ENCODE measurements around the gene RNF166. TPM values are rescaled to one million over a fixed set of nuclear protein-coding genes. Genes with fewer than 3 reads are reported as not detected.
A peak's percentile ranks its signal among the peaks of the same experiment; 100 is the strongest.

Gene RNF166
- polyA plus RNA-seq, 1 experiment = 6.8 TPM

- Histone ChIP-seq H3K9me3 (ENCODE audit: control insufficient read depth, insufficient read depth, low read length) (no peaks in the 10 kb centered on the region; the same call in 1 of the 2 replicates), H3K27me3 (ENCODE audit: control insufficient read depth, insufficient read depth, low read length) (peaks cover 31% of the 10 kb centered on the region), H3K27ac (ENCODE audit: low read depth, low read length) (no peak overlapping the region), H3K4me3 (ENCODE audit: low read depth, low read length) (no peak overlapping the region)
- TF ChIP-seq, protein P1, sequence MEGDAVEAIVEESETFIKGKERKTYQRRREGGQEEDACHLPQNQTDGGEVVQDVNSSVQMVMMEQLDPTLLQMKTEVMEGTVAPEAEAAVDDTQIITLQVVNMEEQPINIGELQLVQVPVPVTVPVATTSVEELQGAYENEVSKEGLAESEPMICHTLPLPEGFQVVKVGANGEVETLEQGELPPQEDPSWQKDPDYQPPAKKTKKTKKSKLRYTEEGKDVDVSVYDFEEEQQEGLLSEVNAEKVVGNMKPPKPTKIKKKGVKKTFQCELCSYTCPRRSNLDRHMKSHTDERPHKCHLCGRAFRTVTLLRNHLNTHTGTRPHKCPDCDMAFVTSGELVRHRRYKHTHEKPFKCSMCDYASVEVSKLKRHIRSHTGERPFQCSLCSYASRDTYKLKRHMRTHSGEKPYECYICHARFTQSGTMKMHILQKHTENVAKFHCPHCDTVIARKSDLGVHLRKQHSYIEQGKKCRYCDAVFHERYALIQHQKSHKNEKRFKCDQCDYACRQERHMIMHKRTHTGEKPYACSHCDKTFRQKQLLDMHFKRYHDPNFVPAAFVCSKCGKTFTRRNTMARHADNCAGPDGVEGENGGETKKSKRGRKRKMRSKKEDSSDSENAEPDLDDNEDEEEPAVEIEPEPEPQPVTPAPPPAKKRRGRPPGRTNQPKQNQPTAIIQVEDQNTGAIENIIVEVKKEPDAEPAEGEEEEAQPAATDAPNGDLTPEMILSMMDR (IDR thresholded peaks at IDR 0.05; ENCODE audit: low read depth, low read length) = no peak
- ChIA-PET POLR2A (interaction anchor here (0.6 kb wide), 1 partner anchor 27 kb away, joined by 3 read pairs; no protein-coding TSS in a partner anchor), CTCF (no interaction called here)
- no peak for DNase-seq (ENCODE audit: low read depth, low spot score)
Observed at GRCh38 chr16:88688013-88688778, 18.0 kb downstream of the RNF166 start.

DNA sequence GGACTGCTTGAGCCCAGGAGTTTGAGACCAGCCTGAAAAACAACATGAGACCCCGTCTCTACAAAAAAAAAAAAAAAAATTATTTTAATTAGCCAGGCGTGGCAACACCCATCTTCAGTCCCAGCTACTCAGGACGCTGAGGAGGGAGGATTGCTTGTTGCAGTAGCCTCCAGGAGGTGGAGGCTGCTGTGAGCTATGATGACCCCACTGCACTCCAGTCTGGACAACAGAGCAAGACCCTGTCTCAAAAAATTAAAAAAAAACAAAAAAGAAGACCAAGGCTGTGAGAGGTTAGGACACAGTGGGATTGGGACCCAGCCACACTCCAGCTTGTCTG is 18.6 kb downstream of the RNF166 start:
- no peak overlapping the region for H3K4me3 ChIP-seq (ENCODE audit: low read depth, low read length)
- TF ChIP-seq, protein P1 (IDR thresholded peaks at IDR 0.05; ENCODE audit: low read depth, low read length) = no peak
- H3K27me3 ChIP-seq (ENCODE audit: control insufficient read depth, insufficient read depth, low read length) = peaks cover 31% of the 10 kb centered on the region
- H3K9me3 ChIP-seq (ENCODE audit: control insufficient read depth, insufficient read depth, low read length) = no peaks in the 10 kb centered on the region; the same call in 1 of the 2 replicates
- ChIA-PET CTCF (no interaction called here), POLR2A (interaction anchor here (0.6 kb wide), 1 partner anchor 28 kb away, joined by 3 read pairs; no protein-coding TSS in a partner anchor)
- H3K27ac ChIP-seq (ENCODE audit: low read depth, low read length) = no peak overlapping the region
- DNase-seq (ENCODE audit: low read depth, low spot score) = no peak

DNA sequence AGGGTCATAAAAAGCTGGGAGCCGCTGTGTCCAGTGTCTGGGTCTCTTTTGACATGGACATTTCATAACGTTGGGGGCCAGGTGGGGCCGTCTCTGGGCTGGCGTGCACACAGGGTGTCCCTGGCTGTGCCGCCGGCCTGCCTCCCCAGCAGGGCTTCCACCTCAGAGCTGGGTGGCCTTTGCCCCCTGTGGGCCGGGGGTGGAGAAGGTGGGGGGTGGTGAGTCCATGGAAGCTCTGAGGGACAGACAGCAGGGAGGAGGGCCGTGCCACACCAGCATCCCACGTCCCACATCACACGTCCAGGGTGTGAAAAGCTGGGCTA is 19.0 kb downstream of the RNF166 start:
- TF ChIP-seq, protein P1 (IDR thresholded peaks at IDR 0.05; ENCODE audit: low read depth, low read length) = no peak
- POLR2A ChIA-PET = interaction anchor here (0.5 to 1.1 kb wide), 2 partner anchors 18 to 78 kb away, joined by 4 read pairs; no protein-coding TSS in a partner anchor
- CTCF ChIA-PET = no interaction called here

GRCh38 chr16:88686439-88687253 is 19.6 kb downstream of the RNF166 start, which contains the start of gene SNAI3:
SNAI3 (minus strand) TSS chr16:88686507; CDS start chr16:88686406, 101 bp downstream.
- no peaks in the 10 kb centered on the region; the same call in 1 of the 2 replicates for H3K9me3 ChIP-seq (ENCODE audit: control insufficient read depth, insufficient read depth, low read length)
- TF ChIP-seq, protein P1 (IDR thresholded peaks at IDR 0.05; ENCODE audit: low read depth, low read length) = no peak
- H3K27ac ChIP-seq (ENCODE audit: low read depth, low read length) = no peak within 1 kb of the TSS
- DNase-seq (ENCODE audit: low read depth, low spot score) = no peak
- POLR2A ChIA-PET = interaction anchor here (0.5 to 1.1 kb wide), 2 partner anchors 19 to 79 kb away, joined by 4 read pairs; no protein-coding TSS in a partner anchor
- peak within 1 kb of the TSS; percentile 53 for H3K4me3 ChIP-seq (ENCODE audit: low read depth, low read length)
- CTCF ChIA-PET = no interaction called here
- H3K27me3 ChIP-seq (ENCODE audit: control insufficient read depth, insufficient read depth, low read length) = peaks cover 33% of the 10 kb centered on the region

More for the DNA sequence above, 19.0 kb downstream of the RNF166 start:
- Histone ChIP-seq H3K4me3 (ENCODE audit: low read depth, low read length) (no peak overlapping the region), H3K27ac (ENCODE audit: low read depth, low read length) (no peak overlapping the region), H3K9me3 (ENCODE audit: control insufficient read depth, insufficient read depth, low read length) (no peaks in the 10 kb centered on the region; the same call in 1 of the 2 replicates), H3K27me3 (ENCODE audit: control insufficient read depth, insufficient read depth, low read length) (peaks cover 31% of the 10 kb centered on the region)
- DNase-seq (ENCODE audit: low read depth, low spot score) = no peak
